ENCODE results near the gene RNF157.

- TF ChIP-seq, protein P1, sequence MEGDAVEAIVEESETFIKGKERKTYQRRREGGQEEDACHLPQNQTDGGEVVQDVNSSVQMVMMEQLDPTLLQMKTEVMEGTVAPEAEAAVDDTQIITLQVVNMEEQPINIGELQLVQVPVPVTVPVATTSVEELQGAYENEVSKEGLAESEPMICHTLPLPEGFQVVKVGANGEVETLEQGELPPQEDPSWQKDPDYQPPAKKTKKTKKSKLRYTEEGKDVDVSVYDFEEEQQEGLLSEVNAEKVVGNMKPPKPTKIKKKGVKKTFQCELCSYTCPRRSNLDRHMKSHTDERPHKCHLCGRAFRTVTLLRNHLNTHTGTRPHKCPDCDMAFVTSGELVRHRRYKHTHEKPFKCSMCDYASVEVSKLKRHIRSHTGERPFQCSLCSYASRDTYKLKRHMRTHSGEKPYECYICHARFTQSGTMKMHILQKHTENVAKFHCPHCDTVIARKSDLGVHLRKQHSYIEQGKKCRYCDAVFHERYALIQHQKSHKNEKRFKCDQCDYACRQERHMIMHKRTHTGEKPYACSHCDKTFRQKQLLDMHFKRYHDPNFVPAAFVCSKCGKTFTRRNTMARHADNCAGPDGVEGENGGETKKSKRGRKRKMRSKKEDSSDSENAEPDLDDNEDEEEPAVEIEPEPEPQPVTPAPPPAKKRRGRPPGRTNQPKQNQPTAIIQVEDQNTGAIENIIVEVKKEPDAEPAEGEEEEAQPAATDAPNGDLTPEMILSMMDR (conservative IDR thresholded peaks at IDR 0.05), result no peak
- TF ChIP-seq ZFX (IDR thresholded peaks at IDR 0.05), result no peak
These were observed 48.4 kb downstream of the RNF157 start for GRCh38 chr17:76191896-76192295.
